ENCODE measurements around the gene MRPL19. TPM values are rescaled to one million over a fixed set of nuclear protein-coding genes. Genes with fewer than 3 reads are reported as not detected.

MRPL19 gene
- total RNA-seq, 1 experiment from 2014 or later = 65.4 TPM

- H3K27me3 Mint-ChIP-seq (ENCODE audit: insufficient read depth, unreplicated experiment) = peaks cover 13% of the 10 kb centered on the region
- ChIA-PET CTCF (interaction anchor here (1.2 to 3.8 kb wide), 2 partner anchors 10 to 81 kb away, joined by 3 to 28 read pairs; no protein-coding TSS in a partner anchor), POLR2A (no interaction called here)
- no peak for DNase-seq (ENCODE audit: unreplicated experiment)
- H3K4me3 Mint-ChIP-seq (ENCODE audit: unreplicated experiment) = no peak overlapping the region
- no peak overlapping the region for H3K27ac Mint-ChIP-seq (ENCODE audit: low read depth, unreplicated experiment)
- no peaks in the 10 kb centered on the region for H3K36me3 Mint-ChIP-seq (ENCODE audit: insufficient read depth, unreplicated experiment)
- BruUV-seq (replicated peaks) = no TSS peak
- intact Hi-C loops (cut with micrococcal nuclease) = loop anchor here (10.0 kb wide), 1 partner anchor 474 kb away; no protein-coding TSS in a partner anchor
- TF ChIP-seq CTCF (IDR thresholded peaks at IDR 0.05; ENCODE audit: unreplicated experiment) = no peak
- no peaks in the 10 kb centered on the region for H3K9me3 Mint-ChIP-seq (ENCODE audit: unreplicated experiment)
- no peaks in the 10 kb centered on the region for H3K4me1 Mint-ChIP-seq (ENCODE audit: insufficient read depth, unreplicated experiment)
Observed at GRCh38 chr2:75720525-75720924, 73.9 kb downstream of the MRPL19 start.

- POLR2A ChIA-PET = interaction anchor here (1.0 kb wide), 1 partner anchor 12 kb away, joined by 3 read pairs; the partner anchor contains the start of gene GCFC2
- H3K4me3 Mint-ChIP-seq (ENCODE audit: unreplicated experiment) = no peak overlapping the region
- DNase-seq (ENCODE audit: unreplicated experiment) = no peak
- CTCF ChIA-PET = interaction anchor here (0.5 to 3.8 kb wide), 4 partner anchors 8 to 259 kb away, joined by 3 to 28 read pairs (median 4); no protein-coding TSS in a partner anchor
- no peaks in the 10 kb centered on the region for H3K36me3 Mint-ChIP-seq (ENCODE audit: insufficient read depth, unreplicated experiment)
- TF ChIP-seq CTCF (IDR thresholded peaks at IDR 0.05; ENCODE audit: unreplicated experiment) = no peak
- H3K27ac Mint-ChIP-seq (ENCODE audit: low read depth, unreplicated experiment) = no peak overlapping the region
- H3K4me1 Mint-ChIP-seq (ENCODE audit: insufficient read depth, unreplicated experiment) = no peaks in the 10 kb centered on the region
- H3K9me3 Mint-ChIP-seq (ENCODE audit: unreplicated experiment) = no peaks in the 10 kb centered on the region
- H3K27me3 Mint-ChIP-seq (ENCODE audit: insufficient read depth, unreplicated experiment) = peaks cover 22% of the 10 kb centered on the region
- intact Hi-C loops (cut with micrococcal nuclease) = loop anchor here (10.0 kb wide), 1 partner anchor 472 kb away; no protein-coding TSS in a partner anchor
- no TSS peak for BruUV-seq (replicated peaks)
Observed at GRCh38 chr2:75722687-75723086, 76.1 kb downstream of the MRPL19 start.

GRCh38 chr2:75728614-75729419 lies 82.2 kb downstream of the MRPL19 start:
- H3K27me3 Mint-ChIP-seq (ENCODE audit: insufficient read depth, unreplicated experiment) = peaks cover 23% of the 10 kb centered on the region
- H3K4me3 Mint-ChIP-seq (ENCODE audit: unreplicated experiment) = no peak overlapping the region
- TF ChIP-seq CTCF (IDR thresholded peaks at IDR 0.05; ENCODE audit: unreplicated experiment) = no peak

GRCh38 chr2:75729861-75730260 lies 83.3 kb downstream of the MRPL19 start:
- CTCF ChIA-PET = interaction anchor here (0.6 to 5.4 kb wide), 15 partner anchors 9 to 869 kb away, joined by 3 to 28 read pairs (median 4); no protein-coding TSS in a partner anchor
- TF ChIP-seq CTCF (IDR thresholded peaks at IDR 0.05; ENCODE audit: unreplicated experiment) = peak; percentile 29
- intact Hi-C loops (cut with micrococcal nuclease) = loop anchor here (1.0 to 10.0 kb wide), 2 partner anchors 465 to 869 kb away; no protein-coding TSS in a partner anchor
- no peaks in the 10 kb centered on the region for H3K36me3 Mint-ChIP-seq (ENCODE audit: insufficient read depth, unreplicated experiment)
- peak; percentile 22 for DNase-seq (ENCODE audit: unreplicated experiment)
- peaks cover 23% of the 10 kb centered on the region for H3K27me3 Mint-ChIP-seq (ENCODE audit: insufficient read depth, unreplicated experiment)
- no peaks in the 10 kb centered on the region for H3K4me1 Mint-ChIP-seq (ENCODE audit: insufficient read depth, unreplicated experiment)
- POLR2A ChIA-PET = interaction anchor here (0.6 kb wide), 1 partner anchor 540 kb away, joined by 3 read pairs; no protein-coding TSS in a partner anchor
- no peaks in the 10 kb centered on the region for H3K9me3 Mint-ChIP-seq (ENCODE audit: unreplicated experiment)
- no TSS peak for BruUV-seq (replicated peaks)
- H3K4me3 Mint-ChIP-seq (ENCODE audit: unreplicated experiment) = no peak overlapping the region
- H3K27ac Mint-ChIP-seq (ENCODE audit: low read depth, unreplicated experiment) = no peak overlapping the region

More at GRCh38 chr2:75728614-75729419, 82.2 kb downstream of the MRPL19 start:
- Mint-ChIP-seq H3K36me3 (ENCODE audit: insufficient read depth, unreplicated experiment) (no peaks in the 10 kb centered on the region), H3K4me1 (ENCODE audit: insufficient read depth, unreplicated experiment) (no peaks in the 10 kb centered on the region), H3K27ac (ENCODE audit: low read depth, unreplicated experiment) (no peak overlapping the region), H3K9me3 (ENCODE audit: unreplicated experiment) (no peaks in the 10 kb centered on the region)
- intact Hi-C loops (cut with micrococcal nuclease) = loop anchor here (10.0 kb wide), 1 partner anchor 466 kb away; no protein-coding TSS in a partner anchor
- DNase-seq (ENCODE audit: unreplicated experiment) = no peak
- CTCF ChIA-PET = interaction anchor here (0.6 to 5.4 kb wide), 7 partner anchors 8 to 879 kb away, joined by 3 to 28 read pairs (median 4); no protein-coding TSS in a partner anchor
- POLR2A ChIA-PET = no interaction called here
- BruUV-seq (replicated peaks) = no TSS peak
